ENCODE measurements around the gene IL13RA1.
"Not testable (repeated sequence)": the region's sequence is repeated elsewhere in the genome, so short reads cannot be mapped to it uniquely, and the experiment has no call there.

IL13RA1 gene

GRCh38 chrX:118726887-118727685, at the start of gene IL13RA1:
TSS of gene IL13RA1 (plus strand) at chrX:118727606. CDS start at chrX:118727639, 33 bp downstream.
- no peak for DNase-seq

GRCh38 chrX:118679290-118679689, 48.1 kb upstream of the IL13RA1 start:
- DNase-seq: no peak

- no peak for DNase-seq
Measured at GRCh38 chrX:118682258-118683014, 45.0 kb upstream of the IL13RA1 start.

GRCh38 chrX:118685393-118685792, 42.0 kb upstream of the IL13RA1 start:
- DNase-seq: no peak

GRCh38 chrX:118688935-118689334, 38.5 kb upstream of the IL13RA1 start:
- no peak for DNase-seq

- no peak for DNase-seq
Measured at GRCh38 chrX:118693843-118694242, 33.6 kb upstream of the IL13RA1 start.

- no peak for DNase-seq
Measured at GRCh38 chrX:118694638-118695037, 32.8 kb upstream of the IL13RA1 start.

- no peak for DNase-seq
Measured at GRCh38 chrX:118698516-118699170, 28.8 kb upstream of the IL13RA1 start.

- DNase-seq: no peak
Measured at GRCh38 chrX:118702741-118703140, 24.7 kb upstream of the IL13RA1 start.

- DNase-seq: no peak
Measured at GRCh38 chrX:118706681-118707080, 20.7 kb upstream of the IL13RA1 start.

- DNase-seq: no peak
Measured at GRCh38 chrX:118714521-118714920, 12.9 kb upstream of the IL13RA1 start.

- DNase-seq: not testable (repeated sequence)
Measured at GRCh38 chrX:118715917-118716316, 11.5 kb upstream of the IL13RA1 start.

- not testable (repeated sequence) for DNase-seq
Measured at GRCh38 chrX:118716833-118717232, 10.6 kb upstream of the IL13RA1 start.

- DNase-seq: no peak
Measured at GRCh38 chrX:118717678-118718391, 9.6 kb upstream of the IL13RA1 start.

GRCh38 chrX:118718737-118719136, 8.7 kb upstream of the IL13RA1 start:
- no peak for DNase-seq

GRCh38 chrX:118720058-118720707, 7.2 kb upstream of the IL13RA1 start:
- DNase-seq: no peak

- DNase-seq: no peak
Measured at GRCh38 chrX:118723376-118723775, 4.0 kb upstream of the IL13RA1 start.

- DNase-seq: no peak
Measured at GRCh38 chrX:118724365-118724764, 3.0 kb upstream of the IL13RA1 start.

- no peak for DNase-seq
Measured at GRCh38 chrX:118724775-118725174, 2.6 kb upstream of the IL13RA1 start.

- no peak for DNase-seq
Measured at GRCh38 chrX:118726396-118726795, 1.0 kb upstream of the IL13RA1 start.

- DNase-seq: no peak
Measured at GRCh38 chrX:118727686-118728339, 407 bp downstream of the IL13RA1 start.

Measured in activated T-cell treated with anti-CD3 and anti-CD28 coated beads for 4 hours (primary cell).